Measurements from ENCODE around the gene EEPD1. TPM values are rescaled to one million over a fixed set of nuclear protein-coding genes. Genes with fewer than 3 reads are reported as not detected.

The EEPD1 gene
- total and polyA plus RNA-seq, 2 donors (not counting 3 experiments of a cell fraction or from before 2014, with no cell fraction given), result 0.40 to 0.42 TPM

DNA sequence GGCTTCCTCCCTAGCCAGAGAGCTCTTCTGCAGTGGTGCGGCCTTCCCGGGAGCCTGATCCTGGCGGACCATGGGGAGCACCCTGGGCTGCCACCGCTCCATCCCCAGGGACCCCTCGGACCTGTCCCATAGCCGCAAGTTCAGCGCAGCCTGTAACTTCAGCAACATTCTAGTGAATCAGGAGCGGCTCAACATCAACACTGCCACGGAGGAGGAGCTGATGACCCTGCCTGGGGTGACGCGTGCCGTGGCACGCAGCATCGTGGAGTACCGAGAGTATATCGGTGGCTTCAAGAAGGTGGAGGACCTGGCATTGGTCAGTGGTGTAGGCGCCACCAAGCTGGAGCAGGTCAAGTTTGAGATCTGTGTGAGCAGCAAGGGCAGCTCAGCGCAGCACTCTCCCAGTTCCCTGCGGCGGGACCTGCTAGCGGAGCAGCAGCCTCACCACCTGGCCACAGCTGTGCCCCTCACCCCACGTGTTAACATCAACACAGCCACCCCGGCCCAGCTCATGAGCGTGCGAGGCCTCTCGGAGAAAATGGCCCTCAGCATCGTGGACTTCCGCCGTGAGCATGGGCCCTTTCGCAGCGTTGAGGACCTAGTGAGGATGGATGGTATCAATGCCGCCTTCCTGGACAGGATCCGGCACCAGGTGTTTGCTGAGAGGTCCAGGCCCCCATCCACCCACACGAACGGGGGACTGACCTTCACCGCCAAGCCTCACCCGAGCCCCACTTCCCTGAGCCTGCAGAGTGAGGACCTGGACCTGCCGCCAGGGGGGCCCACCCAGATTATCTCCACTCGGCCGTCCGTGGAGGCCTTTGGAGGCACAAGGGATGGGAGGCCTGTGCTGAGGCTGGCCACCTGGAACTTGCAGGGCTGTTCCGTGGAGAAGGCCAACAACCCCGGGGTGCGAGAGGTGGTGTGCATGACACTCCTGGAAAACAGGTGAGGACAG is 1.5 kb downstream of the EEPD1 start:
- no TSS peak for BruUV-seq (replicated peaks)
- intact Hi-C loops (cut with micrococcal nuclease), result no loop called here
- no peaks in the 10 kb centered on the region for H3K36me3 ChIP-seq (ENCODE audit: control insufficient read depth in 2 of 2, extremely low read depth in 1 of 2, insufficient read depth in 2 of 2, low read length in 2 of 2)
- dilution Hi-C loops (cut with MboI; ENCODE audit: extremely low pct_ligation_motif_present, low sequenced_read_pairs), result no loop called here
- H3K4me2 ChIP-seq (ENCODE audit: insufficient read depth, low read length), result no peak overlapping the region
- H2AFZ ChIP-seq (ENCODE audit: low read depth, low read length), result no peak overlapping the region
- H3K9ac ChIP-seq (replicated peaks; ENCODE audit: extremely low read depth, insufficient read depth, low read length), result no peak overlapping the region
- H4K20me1 ChIP-seq (replicated peaks; ENCODE audit: control insufficient read depth, extremely low read depth, insufficient read depth, low read length), result no peaks in the 10 kb centered on the region
- FAIRE-seq (no peak), DNase-seq (ENCODE audit: low read depth, low spot score) (no peak)
- CTCF ChIA-PET, result interaction anchor here (0.7 kb wide), 1 partner anchor 12 kb away, joined by 3 read pairs; no protein-coding TSS in a partner anchor
- H3K9me1 ChIP-seq (replicated peaks; ENCODE audit: control insufficient read depth, extremely low read depth, insufficient read depth, low read length), result no peaks in the 10 kb centered on the region
- no peaks in the 10 kb centered on the region for H3K9me3 ChIP-seq (replicated peaks; ENCODE audit: control insufficient read depth, insufficient read depth, low read length)
- POLR2A ChIA-PET, result no interaction called here
- no peak for TF ChIP-seq FOS (IDR thresholded peaks at IDR 0.05; ENCODE audit: borderline replicate concordance, insufficient read depth, low read length)
- TF ChIP-seq POLR2A (IDR thresholded peaks at IDR 0.05; ENCODE audit: low read depth, low read length), result no peak
- TF ChIP-seq MAX (IDR thresholded peaks at IDR 0.05; ENCODE audit: insufficient read depth, insufficient read length), result no peak
- H3K4me1 ChIP-seq (ENCODE audit: control insufficient read depth, extremely low read depth, insufficient read depth, low read length), result peaks cover 4% of the 10 kb centered on the region
- H3K4me3 ChIP-seq (replicated peaks in 1 of 3; ENCODE audit: insufficient read depth in 1 of 3, low read depth in 1 of 3, low read length in 3 of 3), result no peak overlapping the region
- H3K27me3 ChIP-seq (ENCODE audit: control insufficient read depth in 2 of 2, insufficient read depth in 2 of 2, low read length in 2 of 2), result peaks cover 0 to 5% of the 10 kb centered on the region in 2 experiments
- no peak overlapping the region for H3K27ac ChIP-seq (ENCODE audit: insufficient read depth, low read depth, low read length)
- no peaks in the 10 kb centered on the region for H3K79me2 ChIP-seq (ENCODE audit: control insufficient read depth, insufficient read depth, low read length)

DNA sequence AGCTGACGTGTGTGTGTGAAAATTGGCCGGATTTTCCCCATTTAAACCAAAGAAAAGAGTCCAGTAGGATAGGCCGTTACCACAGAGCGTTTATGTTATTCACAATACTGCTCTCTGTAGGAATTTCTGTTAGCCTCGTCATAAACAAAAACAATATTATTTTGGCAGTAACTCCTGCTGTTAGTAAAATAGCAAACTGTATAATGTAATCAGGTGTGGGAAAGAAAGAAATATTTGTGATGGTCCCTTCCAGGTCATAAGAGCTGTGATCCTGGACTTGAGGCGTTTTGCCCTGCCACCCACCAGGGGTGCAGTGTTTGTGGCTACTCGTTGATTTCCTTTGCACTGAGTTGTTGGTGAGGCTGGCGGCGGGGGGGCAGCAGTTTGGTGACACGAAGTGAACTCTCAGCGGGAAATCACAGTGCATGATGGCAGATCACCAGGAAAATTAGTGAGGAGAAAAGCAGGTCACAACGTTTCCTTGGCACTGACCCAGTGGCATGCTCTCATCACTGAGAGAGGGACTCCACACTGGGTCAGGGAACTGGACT is 2.8 kb downstream of the EEPD1 start:
- Histone ChIP-seq H2AFZ (ENCODE audit: low read depth, low read length) (no peak overlapping the region), H3K79me2 (ENCODE audit: control insufficient read depth, insufficient read depth, low read length) (no peaks in the 10 kb centered on the region), H3K27ac (ENCODE audit: insufficient read depth, low read depth, low read length) (no peak overlapping the region), H3K9me3 (replicated peaks; ENCODE audit: control insufficient read depth, insufficient read depth, low read length) (no peaks in the 10 kb centered on the region), H3K9me1 (replicated peaks; ENCODE audit: control insufficient read depth, extremely low read depth, insufficient read depth, low read length) (no peaks in the 10 kb centered on the region), H3K36me3 (ENCODE audit: control insufficient read depth in 2 of 2, extremely low read depth in 1 of 2, insufficient read depth in 2 of 2, low read length in 2 of 2) (no peaks in the 10 kb centered on the region), H3K4me3 (replicated peaks in 1 of 3; ENCODE audit: insufficient read depth in 1 of 3, low read depth in 1 of 3, low read length in 3 of 3) (no peak overlapping the region), H4K20me1 (replicated peaks; ENCODE audit: control insufficient read depth, extremely low read depth, insufficient read depth, low read length) (no peaks in the 10 kb centered on the region), H3K9ac (replicated peaks; ENCODE audit: extremely low read depth, insufficient read depth, low read length) (no peak overlapping the region), H3K27me3 (ENCODE audit: control insufficient read depth in 2 of 2, insufficient read depth in 2 of 2, low read length in 2 of 2) (peaks cover 0 to 5% of the 10 kb centered on the region in 2 experiments), H3K4me2 (ENCODE audit: insufficient read depth, low read length) (no peak overlapping the region), H3K4me1 (ENCODE audit: control insufficient read depth, extremely low read depth, insufficient read depth, low read length) (peaks cover 4% of the 10 kb centered on the region)
- POLR2A ChIA-PET, result no interaction called here
- DNase-seq (ENCODE audit: low read depth, low spot score), result no peak
- no TSS peak for BruUV-seq (replicated peaks)
- dilution Hi-C loops (cut with MboI; ENCODE audit: extremely low pct_ligation_motif_present, low sequenced_read_pairs), result no loop called here
- FAIRE-seq, result no peak
- CTCF ChIA-PET, result no interaction called here
- intact Hi-C loops (cut with micrococcal nuclease), result no loop called here
- no peak for TF ChIP-seq MAX (IDR thresholded peaks at IDR 0.05; ENCODE audit: insufficient read depth, insufficient read length)
- TF ChIP-seq MYC (IDR thresholded peaks at IDR 0.05; ENCODE audit: low read depth, low read length), result no peak
- TF ChIP-seq EZH2 (IDR thresholded peaks at IDR 0.05; ENCODE audit: borderline replicate concordance, low read depth, low read length, severe bottlenecking), result no peak
- TF ChIP-seq GATA2 (IDR thresholded peaks at IDR 0.05; ENCODE audit: insufficient read depth, insufficient read length, low read depth, low read length), result no peak
- TF ChIP-seq FOS (IDR thresholded peaks at IDR 0.05; ENCODE audit: borderline replicate concordance, insufficient read depth, low read length), result no peak
- no peak for TF ChIP-seq JUN (IDR thresholded peaks at IDR 0.05; ENCODE audit: borderline replicate concordance, insufficient read depth, insufficient read length, low read depth)
- no peak for TF ChIP-seq POLR2A (IDR thresholded peaks at IDR 0.05; ENCODE audit: low read depth, low read length)
- TF ChIP-seq CTCF (IDR thresholded peaks at IDR 0.05; ENCODE audit: extremely low read depth in 1 of 2, insufficient read depth in 1 of 2, low read depth in 1 of 2, low read length in 2 of 2), result no peak
- no peak for TF ChIP-seq POLR2AphosphoS5 (IDR thresholded peaks at IDR 0.05; ENCODE audit: insufficient read depth, low read depth, low read length)
